Fibroblast of skin of back (primary cell): ENCODE measurements around the gene FBXL16. TPM values are rescaled to one million over a fixed set of nuclear protein-coding genes. Genes with fewer than 3 reads are reported as not detected.
"Not testable (repeated sequence)": the region's sequence is repeated elsewhere in the genome, so short reads cannot be mapped to it uniquely, and the experiment has no call there.

Experiments
- DNase-seq: peaks from one replicate; pipeline ENCODE4 v3.0.0-alpha.2; 2013
- polyA plus RNA-seq, 2 experiments: library from polyadenylated mRNA; unstranded; fragments of 120-200 nt; gene quantifications; one replicate each; pipeline ENCODE4 v1.2.1, GENCODE V29; 2013; ENCODE audit not compliant: insufficient read length in 2 of 2

The FBXL16 gene
- polyA plus RNA-seq (2013, experiment 1 of 2; ENCODE audit: insufficient read length), result 0.78 TPM
- 1.3 TPM for polyA plus RNA-seq (2013, experiment 2 of 2; ENCODE audit: insufficient read length)

- no peak for DNase-seq
Measured at GRCh38 chr16:705431-706188, at the start of gene FBXL16. TSS of gene FBXL16 (minus strand) at chr16:705801. CDS start at chr16:697405, 8,396 bp downstream.

- DNase-seq, result no peak
Measured at GRCh38 chr16:754656-755055, 49.1 kb upstream of the FBXL16 start.

GRCh38 chr16:754121-754607, 48.6 kb upstream of the FBXL16 start:
- not testable (repeated sequence) for DNase-seq

GRCh38 chr16:752007-752312, 46.4 kb upstream of the FBXL16 start:
- no peak for DNase-seq

- no peak for DNase-seq
Measured at GRCh38 chr16:751152-752006, 45.8 kb upstream of the FBXL16 start.

GRCh38 chr16:750485-750884, 44.9 kb upstream of the FBXL16 start:
- no peak for DNase-seq

GRCh38 chr16:749010-749409, 43.4 kb upstream of the FBXL16 start:
- peak; percentile 69 for DNase-seq

GRCh38 chr16:747978-748746, 42.6 kb upstream of the FBXL16 start:
- no peak for DNase-seq

GRCh38 chr16:746637-747036, 41.0 kb upstream of the FBXL16 start:
- DNase-seq, result no peak

- no peak for DNase-seq
Measured at GRCh38 chr16:745739-746138, 40.1 kb upstream of the FBXL16 start.

- DNase-seq, result no peak
Measured at GRCh38 chr16:743794-744500, 38.3 kb upstream of the FBXL16 start.

GRCh38 chr16:742894-743293, 37.3 kb upstream of the FBXL16 start:
- DNase-seq, result not testable (repeated sequence)

GRCh38 chr16:741986-742629, 36.5 kb upstream of the FBXL16 start:
- DNase-seq, result no peak

GRCh38 chr16:740764-741505, 35.3 kb upstream of the FBXL16 start, which contains the start of gene CIAO3:
TSS of gene CIAO3 (minus strand) at chr16:740997. CDS start at chr16:740985, 12 bp downstream.
- DNase-seq, result peak; percentile 89

- no peak for DNase-seq
Measured at GRCh38 chr16:740459-740763, 34.8 kb upstream of the FBXL16 start.

- no peak for DNase-seq
Measured at GRCh38 chr16:739560-740458, 34.2 kb upstream of the FBXL16 start.

- DNase-seq, result no peak
Measured at GRCh38 chr16:736936-737481, 31.4 kb upstream of the FBXL16 start.

GRCh38 chr16:735982-736453, 30.4 kb upstream of the FBXL16 start:
- no peak for DNase-seq
